C4-2B (cell line): Measurements from ENCODE around the gene FHL2.

Source experiments
- ZFX ChIP-seq: fragments of 450-650 bp; IDR thresholded peaks from 2 replicates; pipeline ENCODE4 v1.6.1; 2017
- TF ChIP-seq, protein P1 (sequence below): fragments of 450-650 bp; conservative IDR thresholded peaks from 2 replicates; pipeline ENCODE4 v1.5.1; 2017; ENCODE audit warnings: mild to moderate bottlenecking

DNA sequence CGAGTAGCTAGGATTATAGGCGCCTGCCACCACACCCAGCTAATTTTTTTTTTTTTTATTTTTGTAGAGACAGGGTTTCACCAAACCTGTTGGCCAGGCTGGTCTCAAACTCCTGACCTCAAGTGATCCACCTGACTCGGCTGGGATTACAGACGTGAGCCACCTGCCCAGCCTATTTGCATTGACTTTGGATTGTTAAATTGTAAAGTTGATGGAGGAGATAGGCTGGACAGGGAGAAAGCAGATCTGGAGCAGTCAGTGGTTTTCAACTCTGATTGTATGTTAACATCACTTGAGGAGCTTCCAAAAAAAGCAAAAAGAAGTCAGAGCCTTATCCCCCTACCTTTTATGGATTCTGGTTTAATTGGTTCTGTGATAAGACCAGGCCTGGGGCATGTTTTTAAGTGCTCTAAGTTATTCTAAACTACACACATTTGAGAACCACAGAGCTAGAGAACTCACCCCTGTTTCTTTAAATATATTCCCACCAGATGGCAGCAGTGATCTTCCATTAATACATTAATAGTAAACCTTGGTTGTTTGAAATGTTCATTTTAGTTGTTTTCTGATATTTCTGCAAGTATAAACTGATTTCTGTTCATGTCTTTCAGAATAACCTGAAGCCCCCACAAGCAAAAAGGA, 54.0 kb downstream of the FHL2 start:
- TF ChIP-seq, protein P1, sequence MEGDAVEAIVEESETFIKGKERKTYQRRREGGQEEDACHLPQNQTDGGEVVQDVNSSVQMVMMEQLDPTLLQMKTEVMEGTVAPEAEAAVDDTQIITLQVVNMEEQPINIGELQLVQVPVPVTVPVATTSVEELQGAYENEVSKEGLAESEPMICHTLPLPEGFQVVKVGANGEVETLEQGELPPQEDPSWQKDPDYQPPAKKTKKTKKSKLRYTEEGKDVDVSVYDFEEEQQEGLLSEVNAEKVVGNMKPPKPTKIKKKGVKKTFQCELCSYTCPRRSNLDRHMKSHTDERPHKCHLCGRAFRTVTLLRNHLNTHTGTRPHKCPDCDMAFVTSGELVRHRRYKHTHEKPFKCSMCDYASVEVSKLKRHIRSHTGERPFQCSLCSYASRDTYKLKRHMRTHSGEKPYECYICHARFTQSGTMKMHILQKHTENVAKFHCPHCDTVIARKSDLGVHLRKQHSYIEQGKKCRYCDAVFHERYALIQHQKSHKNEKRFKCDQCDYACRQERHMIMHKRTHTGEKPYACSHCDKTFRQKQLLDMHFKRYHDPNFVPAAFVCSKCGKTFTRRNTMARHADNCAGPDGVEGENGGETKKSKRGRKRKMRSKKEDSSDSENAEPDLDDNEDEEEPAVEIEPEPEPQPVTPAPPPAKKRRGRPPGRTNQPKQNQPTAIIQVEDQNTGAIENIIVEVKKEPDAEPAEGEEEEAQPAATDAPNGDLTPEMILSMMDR: peak; percentile 58
- TF ChIP-seq ZFX: no peak
